Testis (tissue), 3 donors: ENCODE measurements around the gene IRF9. TPM values are rescaled to one million over a fixed set of nuclear protein-coding genes. Genes with fewer than 3 reads are reported as not detected.

Experiments used
- DNase-seq: peaks from one replicate; pipeline ENCODE4 v3.0.0-alpha.2; 2019
- H3K27ac ChIP-seq, 2 donors: fragments of 200-600 bp; sonication (generic); one replicate each; pipeline ENCODE4 v1.5.1; 2019
- H3K27me3 ChIP-seq: fragments of 200-600 bp; sonication (generic); one replicate; pipeline ENCODE4 v1.5.1; 2019
- H3K36me3 ChIP-seq: fragments of 200-600 bp; sonication (generic); one replicate; pipeline ENCODE4 v1.5.1; 2017; ENCODE audit warnings: low read depth; ENCODE audit errors: missing control alignments
- H3K4me1 ChIP-seq: fragments of 200-600 bp; sonication (generic); one replicate; pipeline ENCODE4 v1.5.1; 2019
- H3K4me3 ChIP-seq, 2 donors: fragments of 200-600 bp; sonication (generic); one replicate each; pipeline ENCODE4 v1.5.1; 2017 to 2019
- H3K9me3 ChIP-seq: fragments of 200-600 bp; sonication (generic); one replicate; pipeline ENCODE4 v1.5.1; 2017
- CTCF ChIP-seq, 3 experiments: fragments of 450-650 bp in 2 of 3; fragments of 200-600 bp in 1 of 3; sonication (generic) in 1 of 3; IDR thresholded peaks; one replicate each; pipeline ENCODE4 v1.5.1; 2016 to 2019; ENCODE audit warnings: antibody characterized with exemption in 3 of 3, mild to moderate bottlenecking in 2 of 3, moderate library complexity in 1 of 3
- POLR2A ChIP-seq: fragments of 450-650 bp; IDR thresholded peaks from one replicate; pipeline ENCODE4 v1.6.1; 2017; ENCODE audit warnings: antibody characterized with exemption, mild to moderate bottlenecking, moderate library complexity
- WGBS, 2 donors: methylation state at CpG; one replicate each; pipeline ENCODE4 v1.1.5; 2018; 5-methylcytosine and 5-hydroxymethylcytosine counted together
- intact Hi-C: fragments of 100-400 bp; cut with DNase I; formaldehyde crosslinking; loops from one replicate; pipeline ENCODE4 v1.15.1; 2023; ENCODE audit warnings: low total_unique reads
- polyA plus RNA-seq: library from polyadenylated mRNA; stranded (reverse); fragments of 350-450 nt; fragmentation: Illumina TruSeq; extraction: RNeasy Lipid Tissue Mini Kit (QIAGEN cat#74804); gene quantifications from one replicate; pipeline ENCODE4 v1.2.3, GENCODE V29; 2014; ENCODE audit warnings: low read depth, low replicate concordance; ENCODE audit not compliant: insufficient read depth
- total RNA-seq, 2 donors: library from RNA; depleted of rRNA; stranded (reverse); fragments of >200 nt; gene quantifications; one replicate each; pipeline ENCODE4 v1.2.3, GENCODE V29; 2016

Gene IRF9
- total and polyA plus RNA-seq, 3 donors from 2014 or later: 45.7 to 74.8 (median 56.2) TPM

- intact Hi-C loops: no loop called here
- no peak overlapping the region for H3K27ac ChIP-seq
- H3K27me3 ChIP-seq: no peaks in the 10 kb centered on the region
- H3K4me1 ChIP-seq: peaks cover 9% of the 10 kb centered on the region
- no peaks in the 10 kb centered on the region for H3K36me3 ChIP-seq
- no peak overlapping the region for H3K4me3 ChIP-seq
- no peaks in the 10 kb centered on the region for H3K9me3 ChIP-seq
- 86 to 96% methylated on average over 2 of the region's 2 CpGs for WGBS, 2 donors
- DNase-seq: no peak
- TF ChIP-seq CTCF (IDR thresholded peaks at IDR 0.05) (no peak), POLR2A (no peak)
Measured at GRCh38 chr14:24127673-24128072, 33.4 kb upstream of the IRF9 start.

- intact Hi-C loops: no loop called here
- Histone ChIP-seq H3K27ac (no peak overlapping the region), H3K9me3 (no peaks in the 10 kb centered on the region), H3K4me1 (peaks cover 9% of the 10 kb centered on the region), H3K36me3 (no peaks in the 10 kb centered on the region), H3K4me3 (no peak overlapping the region), H3K27me3 (no peaks in the 10 kb centered on the region)
- DNase-seq: no peak
- 88 to 90% methylated on average over 8 of the region's 8 CpGs for WGBS, 2 donors
- no peak for TF ChIP-seq CTCF (IDR thresholded peaks at IDR 0.05)
- no peak for TF ChIP-seq POLR2A
Measured at GRCh38 chr14:24129410-24129998, 31.6 kb upstream of the IRF9 start.

- 86 to 91% methylated on average over 5 of the region's 5 CpGs for WGBS, 2 donors
- peak within 1 kb of the TSS in 1 of 2 donors; percentile 46 for H3K27ac ChIP-seq
- TF ChIP-seq POLR2A: no peak
- TF ChIP-seq CTCF (IDR thresholded peaks at IDR 0.05): no peak
- no peaks in the 10 kb centered on the region for H3K36me3 ChIP-seq
- no peaks in the 10 kb centered on the region for H3K9me3 ChIP-seq
- H3K4me3 ChIP-seq: no peak within 1 kb of the TSS
- no peak for DNase-seq
- intact Hi-C loops: no loop called here
- H3K27me3 ChIP-seq: no peaks in the 10 kb centered on the region
- peaks cover 10% of the 10 kb centered on the region for H3K4me1 ChIP-seq
Measured at GRCh38 chr14:24130380-24130716, 30.7 kb upstream of the IRF9 start, which contains the start of gene FITM1. TSS of gene FITM1 (plus strand) at chr14:24130659. CDS start at chr14:24131564, 905 bp downstream.

- no peaks in the 10 kb centered on the region for H3K36me3 ChIP-seq
- H3K4me1 ChIP-seq: peaks cover 13% of the 10 kb centered on the region
- no peaks in the 10 kb centered on the region for H3K9me3 ChIP-seq
- no peak overlapping the region for H3K4me3 ChIP-seq
- WGBS, 2 donors: 48 to 56% methylated on average over 5 to 7 of the region's 7 CpGs
- TF ChIP-seq POLR2A (no peak), CTCF (IDR thresholded peaks at IDR 0.05) (no peak)
- H3K27me3 ChIP-seq: no peaks in the 10 kb centered on the region
- peak overlapping the region in 1 of 2 donors; percentile 46 for H3K27ac ChIP-seq
- intact Hi-C loops: no loop called here
- no peak for DNase-seq
Measured at GRCh38 chr14:24130717-24131548, 30.1 kb upstream of the IRF9 start.
